ENCODE data around the gene ADAMTS14. TPM values are rescaled to one million over a fixed set of nuclear protein-coding genes. Genes with fewer than 3 reads are reported as not detected.
A peak's percentile ranks its signal among the peaks of the same experiment; 100 is the strongest.

ADAMTS14 gene
- total and polyA plus RNA-seq, 5 donors from 2014 or later, result not detected

DNA sequence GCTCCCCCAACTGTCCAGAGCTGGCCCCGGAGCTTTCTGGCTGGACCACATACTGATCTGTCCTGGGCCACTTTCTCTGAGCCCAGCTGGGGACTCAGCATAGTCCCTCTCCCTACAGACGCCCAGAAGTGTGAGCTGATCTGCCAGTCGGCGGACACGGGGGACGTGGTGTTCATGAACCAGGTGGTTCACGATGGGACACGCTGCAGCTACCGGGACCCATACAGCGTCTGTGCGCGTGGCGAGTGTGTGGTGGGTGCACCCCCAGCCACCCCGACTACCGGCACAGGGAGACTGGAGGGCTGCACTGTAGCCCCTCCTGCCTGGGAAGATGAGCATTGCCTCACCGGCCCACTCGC is 71.1 kb downstream of the ADAMTS14 start:
- Histone ChIP-seq H3K36me3 (ENCODE audit: control insufficient read depth, insufficient read depth, low read length) (no peaks in the 10 kb centered on the region), H3K27ac (ENCODE audit: insufficient read depth, low read length, poor library complexity, severe bottlenecking) (no peak overlapping the region), H3K4me3 (ENCODE audit: low read depth, low read length) (no peak overlapping the region), H3K27me3 (ENCODE audit: control insufficient read depth, insufficient read depth, low read length) (no peaks in the 10 kb centered on the region), H3K9me3 (ENCODE audit: control insufficient read depth in 2 of 2, low read length in 2 of 2) (no peaks in the 10 kb centered on the region), H3K4me1 (ENCODE audit: control insufficient read depth, insufficient read depth, low read length, poor library complexity, severe bottlenecking) (no peaks in the 10 kb centered on the region)
- Mint-ChIP-seq H3K36me3 (no peaks in the 10 kb centered on the region), H3K4me3 (no peak overlapping the region), H3K4me1 (peaks cover 0 to 5% (median 2%) of the 10 kb centered on the region in 4 donors), H3K27ac (no peak overlapping the region), H3K27me3 (no peaks in the 10 kb centered on the region), H3K9me3 (peaks cover 0 to 1% (median 0%) of the 10 kb centered on the region in 7 donors)
- DNase-seq (no peak), ATAC-seq (ENCODE audit: low read depth in 2 of 2) (no peak)

DNA sequence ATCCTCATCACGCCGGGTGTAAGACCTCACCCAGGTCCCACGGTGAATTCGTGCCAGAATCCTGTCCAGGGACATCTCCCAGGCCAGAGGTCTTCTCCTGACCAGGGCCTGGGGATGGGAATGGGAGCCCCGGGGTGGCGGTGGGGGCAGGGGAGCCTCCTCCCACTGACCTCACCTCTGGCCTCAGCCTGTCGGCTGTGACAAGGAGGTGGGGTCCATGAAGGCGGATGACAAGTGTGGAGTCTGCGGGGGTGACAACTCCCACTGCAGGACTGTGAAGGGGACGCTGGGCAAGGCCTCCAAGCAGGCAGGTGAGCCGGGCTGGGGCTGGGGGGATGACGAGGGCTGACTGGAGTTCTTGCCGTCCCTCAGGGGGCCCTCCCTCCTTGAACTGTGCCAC is 71.6 kb downstream of the ADAMTS14 start:
- Histone ChIP-seq H3K27ac (ENCODE audit: insufficient read depth, low read length, poor library complexity, severe bottlenecking) (no peak overlapping the region), H3K9me3 (ENCODE audit: control insufficient read depth in 2 of 2, low read length in 2 of 2) (no peaks in the 10 kb centered on the region), H3K4me3 (ENCODE audit: low read depth, low read length) (no peak overlapping the region), H3K27me3 (ENCODE audit: control insufficient read depth, insufficient read depth, low read length) (no peaks in the 10 kb centered on the region), H3K4me1 (ENCODE audit: control insufficient read depth, insufficient read depth, low read length, poor library complexity, severe bottlenecking) (no peaks in the 10 kb centered on the region), H3K36me3 (ENCODE audit: control insufficient read depth, insufficient read depth, low read length) (no peaks in the 10 kb centered on the region)
- no peaks in the 10 kb centered on the region for H3K36me3 Mint-ChIP-seq
- DNase-seq, result no peak
- H3K9me3 Mint-ChIP-seq, result peaks cover 0 to 1% (median 0%) of the 10 kb centered on the region in 7 donors
- H3K27ac Mint-ChIP-seq, result no peak overlapping the region
- H3K4me1 Mint-ChIP-seq, result peaks cover 0 to 5% (median 2%) of the 10 kb centered on the region in 4 donors
- no peaks in the 10 kb centered on the region for H3K27me3 Mint-ChIP-seq
- H3K4me3 Mint-ChIP-seq, result no peak overlapping the region
- no peak for ATAC-seq (ENCODE audit: low read depth in 2 of 2)

DNA sequence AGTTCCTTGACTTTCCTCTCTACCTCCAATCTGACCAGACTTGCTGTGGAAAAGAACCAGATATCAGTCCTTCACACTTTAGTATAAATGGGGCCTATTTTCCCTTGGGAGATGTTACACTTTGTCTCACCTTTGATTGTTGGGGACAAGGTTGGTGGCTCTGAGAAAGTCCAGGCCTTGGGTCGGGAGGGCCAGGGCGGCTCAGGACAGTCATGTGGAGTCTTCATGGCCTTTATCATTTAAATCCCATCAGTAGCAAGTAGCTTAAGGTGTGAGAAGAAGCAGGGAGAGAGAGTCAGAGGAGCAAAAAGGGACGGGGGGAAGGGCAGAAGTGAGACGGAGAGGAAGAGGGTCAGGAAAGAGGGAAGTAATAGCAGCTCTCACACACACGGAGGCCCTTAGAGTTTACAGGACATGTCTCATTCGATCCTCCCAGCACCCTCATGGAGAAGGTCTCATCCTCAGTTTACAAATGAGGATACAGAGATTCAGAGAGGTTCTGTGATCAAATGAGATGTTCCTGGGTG is 72.4 kb downstream of the ADAMTS14 start:
- Mint-ChIP-seq H3K9me3 (peaks cover 0 to 1% (median 0%) of the 10 kb centered on the region in 7 donors), H3K36me3 (no peaks in the 10 kb centered on the region), H3K4me3 (no peak overlapping the region), H3K27me3 (no peaks in the 10 kb centered on the region), H3K4me1 (peaks cover 0 to 5% (median 2%) of the 10 kb centered on the region in 4 donors), H3K27ac (peak overlapping the region in 1 of 3 donors; percentile 31)
- Histone ChIP-seq H3K36me3 (ENCODE audit: control insufficient read depth, insufficient read depth, low read length) (no peaks in the 10 kb centered on the region), H3K27ac (ENCODE audit: insufficient read depth, low read length, poor library complexity, severe bottlenecking) (no peak overlapping the region), H3K4me3 (ENCODE audit: low read depth, low read length) (no peak overlapping the region), H3K9me3 (ENCODE audit: control insufficient read depth in 2 of 2, low read length in 2 of 2) (no peaks in the 10 kb centered on the region), H3K4me1 (ENCODE audit: control insufficient read depth, insufficient read depth, low read length, poor library complexity, severe bottlenecking) (no peaks in the 10 kb centered on the region), H3K27me3 (ENCODE audit: control insufficient read depth, insufficient read depth, low read length) (no peaks in the 10 kb centered on the region)
- ATAC-seq (ENCODE audit: low read depth in 2 of 2) (no peak), DNase-seq (no peak)

DNA sequence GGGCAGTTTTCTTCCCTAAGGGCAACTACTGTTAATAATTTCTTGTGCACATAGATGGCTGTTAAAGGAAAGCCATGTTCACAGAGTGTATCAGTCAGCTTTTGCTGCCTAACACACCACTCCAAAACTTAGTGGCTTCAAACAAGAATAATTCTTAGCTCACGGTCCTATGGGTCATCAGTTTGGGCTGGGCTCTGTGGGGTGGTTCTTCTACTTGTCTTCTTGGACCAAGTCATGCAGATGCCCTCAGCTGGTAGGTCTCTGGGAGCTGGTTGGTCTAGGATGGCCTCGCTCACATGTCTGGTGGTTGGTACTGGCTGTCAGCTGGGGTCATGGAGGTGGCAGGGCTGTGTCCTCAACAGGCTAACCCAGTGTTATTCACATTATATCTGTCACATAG is 73.2 kb downstream of the ADAMTS14 start:
- Mint-ChIP-seq H3K4me1 (peaks cover 0 to 5% (median 2%) of the 10 kb centered on the region in 4 donors), H3K27ac (no peak overlapping the region), H3K9me3 (peaks cover 0 to 1% (median 0%) of the 10 kb centered on the region in 7 donors), H3K27me3 (no peaks in the 10 kb centered on the region), H3K36me3 (no peaks in the 10 kb centered on the region), H3K4me3 (no peak overlapping the region)
- H3K27me3 ChIP-seq (ENCODE audit: control insufficient read depth, insufficient read depth, low read length), result no peaks in the 10 kb centered on the region
- H3K36me3 ChIP-seq (ENCODE audit: control insufficient read depth, insufficient read depth, low read length), result no peaks in the 10 kb centered on the region
- ATAC-seq (ENCODE audit: low read depth in 2 of 2), result no peak
- H3K9me3 ChIP-seq (ENCODE audit: control insufficient read depth in 2 of 2, low read length in 2 of 2), result no peaks in the 10 kb centered on the region
- no peak overlapping the region for H3K4me3 ChIP-seq (ENCODE audit: low read depth, low read length)
- no peak overlapping the region for H3K27ac ChIP-seq (ENCODE audit: insufficient read depth, low read length, poor library complexity, severe bottlenecking)
- no peaks in the 10 kb centered on the region for H3K4me1 ChIP-seq (ENCODE audit: control insufficient read depth, insufficient read depth, low read length, poor library complexity, severe bottlenecking)
- DNase-seq, result no peak

DNA sequence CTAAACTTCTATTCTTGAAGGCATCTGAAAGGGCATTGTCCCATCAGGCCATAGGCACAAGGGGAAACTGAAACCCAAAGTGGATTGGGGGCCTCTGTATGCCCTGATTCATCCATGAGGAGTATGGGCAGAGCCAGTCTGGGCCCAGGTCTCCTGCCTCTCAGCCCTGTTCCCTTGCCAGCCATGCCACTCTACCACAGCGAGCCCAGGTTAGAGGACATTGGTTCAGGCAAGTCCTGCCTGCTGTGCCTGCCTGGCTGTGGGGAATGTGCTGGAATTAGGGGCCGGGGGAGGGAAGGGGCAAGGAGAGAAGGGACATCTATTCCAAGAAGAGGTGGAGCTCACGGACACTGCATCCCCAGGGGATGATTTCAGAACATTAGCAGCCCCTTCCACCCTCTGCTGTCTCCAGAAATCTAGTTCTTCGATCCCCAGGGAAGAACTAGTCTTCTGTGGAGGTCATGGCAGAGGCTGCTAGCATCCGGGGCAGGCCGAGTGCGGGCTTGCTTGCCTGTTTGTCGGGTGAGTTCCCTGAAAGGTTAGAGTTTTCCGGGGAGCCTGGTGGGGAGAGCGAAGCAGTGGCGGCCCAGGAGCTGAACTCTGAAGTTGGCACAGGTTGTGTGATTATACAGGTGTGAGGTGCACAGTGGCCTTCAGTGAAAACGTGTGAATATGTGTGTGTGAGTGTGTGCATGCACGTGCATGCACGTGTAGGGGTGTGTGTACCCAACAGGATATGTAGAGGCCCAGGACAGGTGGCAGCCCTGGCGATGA is 75.1 kb downstream of the ADAMTS14 start:
- H3K4me3 ChIP-seq (ENCODE audit: low read depth, low read length), result no peak overlapping the region
- H3K27me3 Mint-ChIP-seq, result no peaks in the 10 kb centered on the region
- no peak overlapping the region for H3K27ac Mint-ChIP-seq
- no peaks in the 10 kb centered on the region for H3K9me3 ChIP-seq (ENCODE audit: control insufficient read depth in 2 of 2, low read length in 2 of 2)
- H3K4me3 Mint-ChIP-seq, result peak overlapping the region in 1 of 4 donors; percentile 7
- H3K27ac ChIP-seq (ENCODE audit: insufficient read depth, low read length, poor library complexity, severe bottlenecking), result no peak overlapping the region
- H3K36me3 ChIP-seq (ENCODE audit: control insufficient read depth, insufficient read depth, low read length), result no peaks in the 10 kb centered on the region
- no peaks in the 10 kb centered on the region for H3K4me1 ChIP-seq (ENCODE audit: control insufficient read depth, insufficient read depth, low read length, poor library complexity, severe bottlenecking)
- DNase-seq (no peak), ATAC-seq (ENCODE audit: low read depth in 2 of 2) (no peak)
- H3K36me3 Mint-ChIP-seq, result no peaks in the 10 kb centered on the region
- H3K4me1 Mint-ChIP-seq, result peaks cover 0 to 5% (median 2%) of the 10 kb centered on the region in 4 donors
- H3K27me3 ChIP-seq (ENCODE audit: control insufficient read depth, insufficient read depth, low read length), result no peaks in the 10 kb centered on the region
- H3K9me3 Mint-ChIP-seq, result peaks cover 0 to 1% (median 0%) of the 10 kb centered on the region in 7 donors

DNA sequence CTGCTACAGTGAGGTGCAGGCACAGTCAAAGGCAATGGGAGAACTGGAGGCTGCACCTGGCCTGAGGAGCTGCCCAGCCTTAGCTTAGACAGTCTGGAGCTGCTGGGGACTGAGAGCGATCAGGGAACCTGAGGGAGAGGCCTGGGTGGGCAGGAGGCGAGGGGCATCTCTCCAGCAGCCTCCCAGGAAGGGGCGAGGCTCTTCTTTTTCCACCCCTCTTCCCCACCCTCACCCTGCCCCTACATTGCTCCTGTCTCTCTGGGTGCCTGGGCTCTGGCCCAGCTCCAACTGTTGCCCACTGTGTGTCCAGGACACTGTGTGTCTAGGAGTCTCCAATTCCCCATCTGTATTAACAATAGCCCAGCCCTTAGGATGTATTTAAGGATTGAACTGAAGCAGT is 76.0 kb downstream of the ADAMTS14 start:
- Mint-ChIP-seq H3K27me3 (no peaks in the 10 kb centered on the region), H3K36me3 (no peaks in the 10 kb centered on the region), H3K27ac (no peak overlapping the region), H3K4me3 (no peak overlapping the region), H3K4me1 (no peaks in the 10 kb centered on the region), H3K9me3 (peaks cover 0 to 1% (median 0%) of the 10 kb centered on the region in 7 donors)
- H3K27me3 ChIP-seq (ENCODE audit: control insufficient read depth, insufficient read depth, low read length), result no peaks in the 10 kb centered on the region
- H3K4me3 ChIP-seq (ENCODE audit: low read depth, low read length), result no peak overlapping the region
- no peaks in the 10 kb centered on the region for H3K4me1 ChIP-seq (ENCODE audit: control insufficient read depth, insufficient read depth, low read length, poor library complexity, severe bottlenecking)
- DNase-seq (no peak), ATAC-seq (ENCODE audit: low read depth in 2 of 2) (no peak)
- H3K36me3 ChIP-seq (ENCODE audit: control insufficient read depth, insufficient read depth, low read length), result no peaks in the 10 kb centered on the region
- no peaks in the 10 kb centered on the region for H3K9me3 ChIP-seq (ENCODE audit: control insufficient read depth in 2 of 2, low read length in 2 of 2)
- no peak overlapping the region for H3K27ac ChIP-seq (ENCODE audit: insufficient read depth, low read length, poor library complexity, severe bottlenecking)

DNA sequence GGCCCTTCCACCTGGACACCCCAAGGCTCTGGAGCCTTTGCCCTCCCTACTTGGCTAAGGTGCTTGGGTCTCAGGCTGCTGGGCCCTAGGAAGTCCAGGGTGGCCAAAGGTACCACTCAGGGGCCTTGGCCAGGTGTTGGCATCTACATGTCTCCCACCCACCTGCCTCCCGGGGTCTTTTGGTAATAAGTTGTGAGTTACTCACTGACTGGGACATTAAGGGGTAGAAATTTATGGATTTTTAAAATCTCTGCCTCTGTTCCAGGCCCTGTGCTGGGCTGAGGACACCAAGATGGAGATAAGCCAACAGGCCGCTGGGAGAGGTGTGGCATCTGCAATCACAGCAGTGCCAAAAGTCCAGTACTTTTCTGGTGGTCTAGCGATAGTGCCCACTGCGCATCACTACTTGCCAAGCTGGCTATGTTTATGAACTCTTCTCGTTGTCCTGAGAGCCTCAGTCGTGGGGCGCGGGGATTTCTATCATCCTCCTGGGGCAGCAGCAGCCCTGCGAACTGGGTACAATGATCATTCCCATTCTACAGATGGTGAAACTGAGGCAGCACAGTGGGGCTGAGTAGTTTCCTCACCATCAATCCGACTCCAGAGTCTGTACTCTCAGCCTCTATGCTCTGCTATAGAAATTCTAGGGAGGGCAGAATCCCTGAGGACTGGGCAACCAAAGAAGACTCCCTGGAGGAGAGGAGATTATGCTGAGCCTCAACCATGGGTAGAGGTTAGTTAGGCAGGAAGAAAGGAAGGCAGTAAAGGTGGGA is 76.7 kb downstream of the ADAMTS14 start:
- Histone ChIP-seq H3K4me3 (ENCODE audit: low read depth, low read length) (no peak overlapping the region), H3K9me3 (ENCODE audit: control insufficient read depth in 2 of 2, low read length in 2 of 2) (no peaks in the 10 kb centered on the region), H3K36me3 (ENCODE audit: control insufficient read depth, insufficient read depth, low read length) (no peaks in the 10 kb centered on the region), H3K27me3 (ENCODE audit: control insufficient read depth, insufficient read depth, low read length) (no peaks in the 10 kb centered on the region), H3K27ac (ENCODE audit: insufficient read depth, low read length, poor library complexity, severe bottlenecking) (no peak overlapping the region), H3K4me1 (ENCODE audit: control insufficient read depth, insufficient read depth, low read length, poor library complexity, severe bottlenecking) (no peaks in the 10 kb centered on the region)
- H3K9me3 Mint-ChIP-seq, result peaks cover 0 to 1% (median 0%) of the 10 kb centered on the region in 7 donors
- no peak for ATAC-seq (ENCODE audit: low read depth in 2 of 2)
- H3K27ac Mint-ChIP-seq, result no peak overlapping the region
- H3K4me3 Mint-ChIP-seq, result no peak overlapping the region
- DNase-seq, result no peak
- no peaks in the 10 kb centered on the region for H3K36me3 Mint-ChIP-seq
- no peaks in the 10 kb centered on the region for H3K27me3 Mint-ChIP-seq
- no peaks in the 10 kb centered on the region for H3K4me1 Mint-ChIP-seq

All from CD4-positive, CD25-positive, alpha-beta regulatory T cell (primary cell).